ENCODE measurements around the gene SBNO2.

The SBNO2 gene

DNA sequence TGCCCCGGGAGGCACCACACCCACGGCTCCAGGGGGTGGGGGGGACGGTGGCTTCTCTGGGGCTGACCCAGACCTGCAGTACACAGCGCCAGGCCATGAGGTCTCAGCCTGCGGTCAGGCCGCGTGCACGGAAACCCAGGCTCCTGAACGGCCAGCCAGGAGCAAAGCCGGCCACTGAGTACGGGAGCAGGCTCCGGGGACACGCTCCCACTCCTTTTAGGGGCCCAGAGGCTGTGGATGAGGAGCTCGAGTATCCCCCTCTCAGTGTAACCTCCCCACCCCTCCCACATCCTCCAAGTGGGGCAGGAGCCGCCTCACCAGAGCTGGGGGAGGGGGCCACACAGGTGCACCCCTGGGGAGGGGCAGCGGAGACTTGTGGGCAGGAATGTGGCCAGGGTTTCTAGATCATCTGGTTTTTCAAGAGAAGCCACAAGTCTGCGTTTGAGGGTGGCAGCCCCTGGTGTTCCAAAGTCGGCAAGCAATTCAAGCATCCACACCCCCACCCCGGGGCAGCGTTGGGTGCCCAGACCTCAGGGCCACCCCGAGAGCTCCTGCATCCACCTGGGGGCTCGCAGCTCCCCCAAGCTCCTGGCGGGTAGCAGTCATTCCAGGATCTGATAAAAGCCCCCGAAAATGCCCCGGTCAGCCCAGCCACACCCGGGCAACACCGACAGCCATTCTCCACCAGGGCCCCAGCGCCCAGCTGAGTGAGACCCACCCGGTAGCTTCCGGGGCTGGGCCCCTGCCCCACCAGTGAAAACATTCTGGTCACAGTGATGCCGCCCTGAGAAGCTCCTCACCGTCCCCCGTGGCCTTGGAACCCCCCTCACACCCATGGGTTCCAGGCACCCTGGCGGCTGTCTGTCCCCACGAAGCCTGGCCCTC lies 6.1 kb downstream of the SBNO2 start:
- no peak for DNase-seq

DNA sequence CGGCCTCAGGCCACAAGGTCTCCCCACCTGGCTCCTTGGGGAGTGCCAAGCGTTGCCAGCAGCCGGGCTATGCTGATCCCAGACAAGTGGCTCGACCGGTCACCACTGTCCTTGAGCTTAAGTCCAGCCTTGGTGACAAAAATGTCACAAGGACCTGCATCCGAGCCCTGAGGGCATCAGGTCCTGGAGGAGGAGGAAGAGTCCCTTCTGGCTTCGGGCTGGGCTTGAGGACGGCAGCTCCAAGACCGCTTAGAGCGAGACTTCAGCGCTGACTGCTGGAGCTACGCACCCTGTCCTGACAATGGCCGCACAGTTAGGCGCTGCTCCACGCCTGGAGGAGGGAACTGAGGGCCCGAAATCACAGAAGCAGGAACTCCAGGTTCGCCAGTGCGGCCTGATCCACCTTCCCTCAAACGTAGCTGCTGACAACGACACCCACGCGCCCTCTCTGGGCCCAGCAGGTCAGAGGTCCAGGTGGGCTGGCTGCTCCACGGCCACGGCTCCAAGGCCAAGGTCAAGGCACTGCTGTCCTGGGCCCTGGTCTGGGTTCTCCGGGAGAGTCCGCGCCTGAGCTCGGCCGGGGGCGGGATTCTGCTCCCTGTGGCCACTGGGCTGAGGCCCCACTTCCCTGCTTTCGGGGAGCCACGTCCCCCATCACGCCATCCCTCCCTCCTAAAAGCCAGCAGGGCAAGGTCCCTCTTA lies 7.0 kb downstream of the SBNO2 start:
- DNase-seq: no peak

GRCh38 chr19:1164684-1165531 lies 9.2 kb downstream of the SBNO2 start:
- no peak for DNase-seq

DNA sequence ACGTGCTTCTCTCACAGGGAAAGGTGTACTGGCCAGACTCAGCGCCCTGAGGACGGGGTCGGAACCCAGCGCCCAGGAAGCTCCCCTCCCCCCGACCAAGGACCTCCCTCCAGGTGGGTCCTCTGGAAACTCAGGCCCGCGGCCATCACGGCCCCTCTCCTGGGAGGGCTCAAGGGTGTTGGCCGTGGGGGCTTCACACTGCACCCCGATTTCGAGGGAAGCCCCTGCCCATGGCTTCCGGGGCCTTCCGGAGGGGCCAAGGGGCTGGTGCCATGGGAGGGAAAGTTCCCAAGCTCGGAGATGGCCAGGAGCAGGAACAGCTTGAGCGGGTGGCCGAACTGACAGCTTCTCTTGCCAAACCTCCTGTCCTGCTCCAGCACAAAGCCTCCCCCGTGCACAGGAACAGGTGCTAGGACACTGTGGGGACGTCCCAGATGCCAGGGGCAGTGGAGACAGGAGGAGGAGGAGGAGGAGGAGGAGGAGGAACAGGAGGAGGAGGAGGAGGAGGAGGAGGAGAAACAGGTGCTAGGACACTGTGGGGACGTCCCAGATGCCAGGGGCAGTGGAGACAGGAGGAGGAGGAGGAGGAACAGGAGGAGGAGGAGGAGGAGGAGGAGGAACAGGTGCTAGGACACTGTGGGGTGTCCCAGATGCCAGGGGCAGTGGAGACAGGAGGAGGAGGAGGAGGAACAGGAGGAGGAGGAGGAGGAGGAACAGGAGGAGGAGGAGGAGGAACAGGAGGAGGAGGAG lies 10.0 kb downstream of the SBNO2 start:
- peak; percentile 24 for DNase-seq

DNA sequence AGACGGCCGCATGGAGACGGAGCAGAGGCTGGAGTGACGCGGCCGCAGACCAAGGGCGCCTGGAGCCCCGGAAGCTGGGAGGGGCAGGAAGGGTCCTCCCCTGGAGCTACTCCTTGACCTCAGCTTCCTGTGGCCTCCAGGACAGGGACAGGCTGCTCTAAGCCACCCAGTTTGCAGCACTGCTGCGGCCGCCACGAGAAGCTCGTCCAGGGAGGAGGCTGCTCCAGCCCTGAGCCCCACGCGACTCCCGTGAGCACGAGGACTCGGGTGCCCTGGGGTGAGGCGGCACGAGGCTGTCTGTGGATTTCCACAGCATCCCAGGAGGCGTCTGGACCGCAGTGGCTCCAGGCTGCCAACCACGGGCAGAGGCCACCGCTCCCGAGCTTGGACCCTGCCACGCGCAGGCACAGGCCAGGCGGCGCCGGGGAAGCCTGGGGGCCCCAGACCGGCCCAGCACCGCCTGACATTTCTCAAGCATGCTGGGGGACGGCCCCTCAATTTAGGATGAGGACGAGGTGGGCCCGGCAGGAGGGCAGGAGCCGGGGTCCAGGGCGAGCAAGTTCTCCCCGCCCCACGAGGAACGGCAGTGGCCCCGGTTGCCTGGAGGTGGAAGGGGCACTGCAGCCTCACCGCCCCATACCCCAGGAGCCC lies 10.7 kb downstream of the SBNO2 start:
- DNase-seq: no peak

GRCh38 chr19:1162404-1163282 lies 11.4 kb downstream of the SBNO2 start:
- no peak for DNase-seq

DNA sequence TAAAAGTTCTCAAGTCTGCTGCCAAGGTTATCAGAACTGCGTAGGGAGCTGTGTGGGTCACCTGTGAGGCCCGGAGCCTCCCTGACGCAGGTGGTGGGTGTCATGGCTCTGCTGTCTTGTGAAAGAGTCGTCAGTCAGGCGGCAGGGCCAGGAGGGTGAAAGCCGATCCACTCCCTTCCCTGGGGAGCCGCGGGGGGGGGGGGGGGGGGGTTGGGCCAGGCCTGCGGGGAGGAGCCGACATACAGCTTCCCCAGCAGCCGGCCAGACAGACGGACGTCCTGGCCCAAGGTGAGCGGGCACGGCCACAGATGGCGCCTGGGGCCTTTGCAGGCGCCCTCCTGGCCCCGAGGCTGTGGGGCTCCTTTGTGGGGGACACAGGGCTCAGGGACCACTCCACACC lies 12.4 kb downstream of the SBNO2 start:
- DNase-seq: peak; percentile 65

GRCh38 chr19:1159864-1160595 lies 14.0 kb downstream of the SBNO2 start:
- no peak for DNase-seq

DNA sequence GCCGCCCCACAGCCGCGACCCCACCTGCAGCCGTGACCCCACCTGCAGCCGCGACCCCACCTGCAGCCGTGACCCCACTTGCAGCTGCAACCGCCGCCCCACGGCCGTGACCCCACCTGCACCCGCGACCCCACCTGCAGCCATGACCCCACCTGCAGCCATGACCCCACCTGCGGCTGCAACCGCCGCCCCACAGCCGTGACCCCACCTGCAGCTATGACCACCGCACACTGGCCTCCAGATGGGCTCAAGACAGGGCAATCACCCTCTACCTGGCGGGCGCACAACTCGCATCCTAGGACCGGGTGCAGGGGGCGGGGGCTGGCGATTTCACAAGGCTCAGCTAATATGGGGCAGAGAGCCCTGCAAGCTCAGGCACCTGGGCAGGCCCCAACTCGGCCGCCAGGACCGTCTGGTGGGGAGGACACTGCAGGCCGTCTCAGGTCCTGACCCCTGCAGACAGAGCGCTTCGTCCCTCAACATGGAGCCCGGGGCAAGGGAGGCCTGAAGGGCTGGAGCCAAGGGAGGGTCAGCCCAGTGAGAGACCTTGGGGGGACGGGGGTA lies 15.1 kb downstream of the SBNO2 start:
- DNase-seq: no peak

DNA sequence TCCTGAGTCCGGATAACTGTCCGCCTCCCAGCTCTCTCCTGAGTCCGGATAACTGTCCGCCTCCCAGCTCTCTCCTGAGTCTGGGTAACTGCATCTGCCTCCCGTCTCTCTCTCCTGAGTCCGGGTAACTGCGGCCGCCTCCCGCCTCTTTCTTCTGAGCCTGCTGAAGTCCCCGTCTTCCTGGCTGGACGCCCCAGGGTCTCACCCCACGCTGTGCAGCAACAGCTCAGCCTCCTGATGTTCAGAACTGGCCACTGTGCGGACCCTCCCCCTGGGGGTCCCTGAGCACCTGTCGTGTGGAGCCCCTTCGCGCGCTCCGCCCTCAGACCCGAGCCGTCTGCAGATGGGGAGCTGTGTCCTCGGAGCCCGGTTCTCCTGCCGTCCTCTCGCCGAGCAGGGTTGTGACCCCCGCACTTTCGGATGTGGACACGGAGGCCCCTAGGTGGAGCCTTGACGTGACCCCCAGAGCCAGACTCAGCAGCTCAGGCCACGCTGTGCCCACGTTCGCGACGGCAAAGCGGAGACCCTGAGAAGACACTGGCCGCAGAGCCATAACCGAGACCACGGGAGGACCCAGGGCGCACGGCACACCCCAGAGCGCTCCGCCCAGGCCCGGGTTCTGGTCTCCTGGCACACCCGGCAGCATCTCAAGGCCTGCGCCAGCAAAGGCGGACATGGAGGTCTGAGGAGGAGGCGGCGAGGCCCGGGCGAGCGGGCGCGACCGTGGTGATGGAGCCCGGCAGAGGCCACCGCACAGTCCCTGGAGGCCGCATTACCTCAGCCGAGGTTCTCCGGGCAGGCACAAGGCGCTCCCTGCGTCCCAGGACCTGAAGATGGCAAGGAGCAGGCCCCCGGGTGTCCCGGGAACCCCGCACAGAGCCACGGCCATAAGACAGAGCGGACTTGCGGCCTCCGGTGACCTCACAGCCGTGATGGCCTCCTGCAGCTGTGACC lies 15.9 kb downstream of the SBNO2 start:
- no peak for DNase-seq

- no peak for DNase-seq
Observed at GRCh38 chr19:1156830-1157615, 17.0 kb downstream of the SBNO2 start.

DNA sequence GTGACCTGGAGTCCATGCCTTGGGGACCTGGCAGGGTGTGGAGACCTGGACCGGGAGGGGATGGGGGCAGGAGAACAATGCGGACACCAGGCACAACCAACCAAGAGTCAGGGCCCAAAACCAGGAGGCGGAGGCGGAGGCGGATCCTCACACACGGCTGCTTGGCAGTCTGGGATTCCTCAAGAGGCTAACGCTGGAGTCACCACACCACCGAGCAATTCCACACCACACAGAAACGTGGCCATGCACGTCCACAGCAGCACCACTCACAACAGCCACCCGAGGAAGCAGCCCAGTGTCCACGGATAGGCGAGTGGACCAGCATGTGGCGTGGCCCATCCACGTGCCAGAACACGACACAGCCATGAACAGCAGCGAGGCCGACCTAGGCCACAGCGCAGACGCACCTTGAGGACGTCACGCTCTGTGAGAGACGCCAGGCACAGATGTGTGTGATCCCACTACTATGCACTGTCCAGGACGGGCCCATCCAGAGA lies 17.7 kb downstream of the SBNO2 start:
- DNase-seq: no peak

GRCh38 chr19:1155352-1156304 lies 18.4 kb downstream of the SBNO2 start:
- no peak for DNase-seq

- peak; percentile 43 for DNase-seq
Observed at GRCh38 chr19:1154731-1155351, 19.2 kb downstream of the SBNO2 start.

DNA sequence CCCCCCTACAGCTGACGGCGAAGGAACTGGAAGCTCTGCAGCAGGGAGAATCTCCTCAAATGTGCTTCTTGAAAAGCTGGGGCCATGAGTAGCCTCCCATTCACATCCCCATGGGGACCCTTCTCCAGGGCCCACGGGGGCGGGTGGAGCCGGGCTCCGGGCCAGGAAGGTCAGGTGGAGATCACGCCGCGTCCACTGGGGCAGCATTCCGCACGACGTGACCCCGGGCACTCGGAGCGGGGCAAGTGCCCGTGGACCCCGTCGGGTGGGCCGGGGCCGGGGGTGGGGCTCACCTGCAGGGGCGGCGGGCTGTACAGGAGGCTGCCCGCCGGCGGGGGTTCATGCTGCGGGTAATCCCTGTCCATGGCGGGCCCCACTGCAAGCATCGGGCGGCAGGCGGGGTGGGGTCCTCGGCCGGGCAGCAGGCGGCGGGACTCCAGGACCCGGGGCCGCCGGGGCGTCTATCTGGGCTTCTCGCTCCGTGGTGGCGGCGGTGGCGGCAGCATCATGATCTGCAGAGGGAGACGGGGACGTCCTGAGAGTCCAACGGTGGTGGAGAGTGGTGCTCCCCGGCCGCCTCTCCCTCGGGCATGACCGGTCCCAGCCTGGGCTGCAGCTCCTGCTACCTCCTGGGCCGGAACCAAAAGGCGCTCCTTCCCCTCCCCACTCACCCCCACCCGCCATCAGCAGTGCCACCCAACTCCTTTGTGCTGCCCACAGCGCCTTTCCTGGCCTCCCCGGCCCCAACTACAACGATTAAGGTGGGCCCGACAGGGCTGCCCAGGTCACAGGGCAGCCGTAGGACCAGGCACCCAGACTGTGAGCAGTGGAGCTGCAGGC lies 20.0 kb downstream of the SBNO2 start:
- DNase-seq: no peak

Data from NCI-H69 (cell line).